GM12892 (cell line): ENCODE measurements around the gene PAFAH1B1.

ENCODE experiments used
- POLR2A ChIP-seq: IDR thresholded peaks from 2 replicates; pipeline ENCODE4 v1.6.1; 2011; ENCODE audit warnings: low read depth, low read length, control low read depth
- POLR2AphosphoS5 ChIP-seq: IDR thresholded peaks from 2 replicates; pipeline ENCODE4 v1.6.1; 2011; ENCODE audit warnings: low read depth, low read length, control low read depth
- TAF1 ChIP-seq: IDR thresholded peaks from 2 replicates; pipeline ENCODE4 v1.6.1; 2011; ENCODE audit warnings: low read depth, mild to moderate bottlenecking, control low read depth, low read length, borderline replicate concordance

GRCh38 chr17:2602597-2603017 lies 9.2 kb downstream of the PAFAH1B1 start:
- TF ChIP-seq POLR2AphosphoS5 (no peak), TAF1 (no peak), POLR2A (no peak)
